ENCODE measurements around the gene PIK3CD.

The PIK3CD gene

DNA sequence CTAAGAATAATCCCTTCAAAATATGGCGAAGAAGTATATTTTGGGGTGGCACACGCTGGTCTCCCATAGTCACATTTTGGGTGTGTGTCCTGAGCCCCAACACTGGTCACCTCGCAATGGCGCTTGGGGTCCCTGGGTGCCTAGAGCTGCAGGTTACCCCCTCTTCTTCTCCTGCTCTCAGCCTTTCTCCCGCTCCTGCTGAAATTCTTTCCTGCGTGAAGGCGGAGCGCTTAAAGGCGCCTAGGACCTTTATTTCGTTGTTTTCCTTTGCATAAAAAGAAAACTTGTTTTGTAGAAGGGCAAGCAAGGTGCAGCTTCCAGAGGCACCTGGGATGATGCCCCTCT, 339 bp upstream of the PIK3CD start:
- Histone ChIP-seq H3K27me3 (ENCODE audit: control insufficient read depth, insufficient read depth, low read length) (peaks cover 27% of the 10 kb centered on the region), H3K36me3 (ENCODE audit: control insufficient read depth, insufficient read depth, low read length) (no peaks in the 10 kb centered on the region), H3K9me3 (ENCODE audit: control insufficient read depth, insufficient read depth, low read length) (no peaks in the 10 kb centered on the region), H3K4me3 (ENCODE audit: low read depth, low read length) (peak overlapping the region; percentile 59), H3K9ac (ENCODE audit: low read depth, low read length) (no peak overlapping the region), H3K4me1 (ENCODE audit: control insufficient read depth, insufficient read depth, low read length) (peaks cover 4% of the 10 kb centered on the region)

DNA sequence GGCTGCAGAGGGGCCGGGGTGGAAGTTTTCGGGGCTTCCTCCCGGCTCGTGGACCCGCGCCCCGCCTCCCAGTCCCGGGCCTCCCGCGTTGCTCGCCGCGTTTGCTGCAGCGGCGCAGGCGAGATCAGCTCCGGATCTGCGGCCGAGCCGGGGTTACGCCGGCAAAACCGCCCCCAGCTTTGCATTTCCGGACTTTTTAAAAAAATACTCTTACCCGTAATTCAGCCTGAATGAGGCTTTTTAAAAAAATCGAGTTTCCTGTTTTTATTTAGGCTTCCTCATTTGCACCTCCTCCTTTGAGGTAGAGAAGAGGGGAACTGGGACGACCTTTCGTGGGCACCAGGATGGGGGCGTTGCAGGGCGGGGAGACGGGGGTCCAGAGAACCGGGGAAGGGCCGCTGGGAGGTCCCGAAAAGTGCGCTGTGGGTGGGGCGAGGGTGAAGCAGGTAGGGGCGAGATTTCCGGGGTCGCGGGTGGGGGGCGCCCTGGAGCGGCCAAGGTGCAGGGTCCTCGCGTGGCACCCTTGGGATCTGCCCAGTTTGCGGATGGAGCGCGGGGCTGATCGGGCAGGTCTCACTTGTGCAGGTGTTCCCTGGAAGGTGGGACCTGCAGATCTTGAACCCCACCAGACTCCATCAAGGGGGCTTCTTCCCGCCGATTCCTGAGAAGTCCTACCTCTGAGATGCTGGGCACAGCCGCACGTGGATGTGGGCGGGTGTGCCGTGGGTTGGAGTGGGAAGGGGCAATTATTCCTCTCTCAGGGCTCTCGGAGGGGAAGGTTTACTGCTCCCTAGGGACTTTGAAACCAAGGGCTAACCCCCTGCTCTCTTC, 1.1 kb downstream of the PIK3CD start:
- Histone ChIP-seq H3K27me3 (ENCODE audit: control insufficient read depth, insufficient read depth, low read length) (peaks cover 27% of the 10 kb centered on the region), H3K9me3 (ENCODE audit: control insufficient read depth, insufficient read depth, low read length) (no peaks in the 10 kb centered on the region), H3K4me1 (ENCODE audit: control insufficient read depth, insufficient read depth, low read length) (peaks cover 6% of the 10 kb centered on the region), H3K4me3 (ENCODE audit: low read depth, low read length) (peak overlapping the region; percentile 59), H3K36me3 (ENCODE audit: control insufficient read depth, insufficient read depth, low read length) (no peaks in the 10 kb centered on the region), H3K9ac (ENCODE audit: low read depth, low read length) (no peak overlapping the region)

DNA sequence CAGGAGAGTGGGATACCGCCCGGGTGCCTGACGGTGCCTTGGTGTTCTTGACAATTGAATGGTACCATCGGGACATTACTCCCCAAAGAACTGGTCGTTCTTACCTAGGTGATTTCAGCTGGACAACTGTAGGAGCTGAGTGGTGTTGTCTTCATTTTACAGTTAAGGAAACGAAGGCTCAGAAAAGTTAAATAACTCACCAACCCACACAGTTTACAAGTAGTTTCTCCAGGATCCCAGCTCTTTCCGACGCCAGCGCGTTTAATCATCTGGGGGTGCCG, 1.6 kb downstream of the PIK3CD start:
- peaks cover 5% of the 10 kb centered on the region for H3K4me1 ChIP-seq (ENCODE audit: control insufficient read depth, insufficient read depth, low read length)
- H3K36me3 ChIP-seq (ENCODE audit: control insufficient read depth, insufficient read depth, low read length): no peaks in the 10 kb centered on the region
- H3K27me3 ChIP-seq (ENCODE audit: control insufficient read depth, insufficient read depth, low read length): peaks cover 27% of the 10 kb centered on the region
- H3K4me3 ChIP-seq (ENCODE audit: low read depth, low read length): peak overlapping the region; percentile 59
- no peaks in the 10 kb centered on the region for H3K9me3 ChIP-seq (ENCODE audit: control insufficient read depth, insufficient read depth, low read length)
- H3K9ac ChIP-seq (ENCODE audit: low read depth, low read length): no peak overlapping the region

DNA sequence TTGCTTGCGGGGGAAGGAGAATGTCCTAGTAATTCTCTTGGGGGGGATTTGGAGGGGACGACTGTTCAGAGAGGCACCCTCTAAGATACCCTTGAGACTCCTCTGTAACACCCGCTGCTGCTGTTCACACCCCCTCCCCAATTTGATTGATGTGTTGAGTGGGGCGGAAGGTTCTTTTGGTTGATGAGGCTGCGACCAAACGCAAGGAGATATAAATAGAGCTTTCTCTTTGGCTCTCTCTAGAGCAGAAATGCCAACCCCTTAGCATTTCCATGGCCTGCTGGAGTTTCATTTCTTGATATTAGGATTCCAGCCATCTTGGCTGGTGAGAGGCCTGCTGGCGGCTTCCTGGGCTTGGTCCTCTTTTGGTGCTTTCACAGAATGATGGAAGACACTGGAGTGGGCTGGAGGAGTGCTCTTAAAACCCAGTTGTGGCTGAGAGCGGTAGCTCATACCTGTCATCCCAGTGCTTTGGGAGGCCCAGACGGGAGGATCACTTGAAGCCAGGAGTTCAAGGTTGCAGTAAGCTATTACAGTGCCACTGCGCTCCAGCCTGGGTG, 2.0 kb downstream of the PIK3CD start:
- H3K36me3 ChIP-seq (ENCODE audit: control insufficient read depth, insufficient read depth, low read length): no peaks in the 10 kb centered on the region
- H3K9me3 ChIP-seq (ENCODE audit: control insufficient read depth, insufficient read depth, low read length): no peaks in the 10 kb centered on the region
- peaks cover 27% of the 10 kb centered on the region for H3K27me3 ChIP-seq (ENCODE audit: control insufficient read depth, insufficient read depth, low read length)
- H3K4me3 ChIP-seq (ENCODE audit: low read depth, low read length): no peak overlapping the region
- H3K4me1 ChIP-seq (ENCODE audit: control insufficient read depth, insufficient read depth, low read length): peaks cover 4% of the 10 kb centered on the region
- no peak overlapping the region for H3K9ac ChIP-seq (ENCODE audit: low read depth, low read length)

DNA sequence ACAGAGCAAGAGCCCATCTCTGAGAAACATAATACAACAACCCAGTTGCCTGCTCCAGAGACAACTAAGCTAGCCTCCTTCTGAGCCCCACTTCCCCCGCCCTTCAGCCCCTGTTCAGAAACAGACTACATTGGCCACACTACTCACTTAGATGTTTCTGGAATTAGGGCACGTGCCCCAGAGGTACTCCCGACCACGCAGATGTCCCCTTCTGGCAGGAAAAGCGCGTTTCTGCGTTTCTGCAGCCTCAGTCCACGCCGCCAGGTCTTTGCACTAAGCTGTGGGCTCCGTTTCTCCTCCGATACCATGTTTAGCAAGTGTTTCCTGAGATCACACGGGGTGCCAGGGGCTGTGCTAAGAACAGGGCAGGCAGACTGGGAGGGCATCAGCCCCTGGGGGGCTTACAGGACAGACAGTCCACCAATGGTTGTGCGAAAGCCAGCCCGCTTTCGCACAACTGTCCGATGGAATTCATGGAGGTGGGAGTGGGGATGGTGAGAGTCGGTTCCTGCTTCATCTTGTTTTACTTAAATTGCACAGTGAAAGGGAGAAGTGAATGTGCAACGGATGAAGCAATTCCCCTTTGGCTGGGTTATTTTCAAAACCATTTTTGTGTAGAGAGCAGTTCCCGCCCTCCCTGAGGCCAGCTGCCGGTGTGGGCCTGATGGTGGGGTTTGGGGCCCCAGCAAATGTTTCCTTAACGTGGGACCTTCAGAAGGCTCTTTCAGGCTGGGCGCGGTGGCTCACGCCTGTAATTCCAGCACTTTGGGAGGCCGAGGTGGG, 2.7 kb downstream of the PIK3CD start:
- H3K4me3 ChIP-seq (ENCODE audit: low read depth, low read length): no peak overlapping the region
- no peaks in the 10 kb centered on the region for H3K9me3 ChIP-seq (ENCODE audit: control insufficient read depth, insufficient read depth, low read length)
- no peaks in the 10 kb centered on the region for H3K36me3 ChIP-seq (ENCODE audit: control insufficient read depth, insufficient read depth, low read length)
- peaks cover 27% of the 10 kb centered on the region for H3K27me3 ChIP-seq (ENCODE audit: control insufficient read depth, insufficient read depth, low read length)
- H3K4me1 ChIP-seq (ENCODE audit: control insufficient read depth, insufficient read depth, low read length): peaks cover 4% of the 10 kb centered on the region
- H3K9ac ChIP-seq (ENCODE audit: low read depth, low read length): no peak overlapping the region

DNA sequence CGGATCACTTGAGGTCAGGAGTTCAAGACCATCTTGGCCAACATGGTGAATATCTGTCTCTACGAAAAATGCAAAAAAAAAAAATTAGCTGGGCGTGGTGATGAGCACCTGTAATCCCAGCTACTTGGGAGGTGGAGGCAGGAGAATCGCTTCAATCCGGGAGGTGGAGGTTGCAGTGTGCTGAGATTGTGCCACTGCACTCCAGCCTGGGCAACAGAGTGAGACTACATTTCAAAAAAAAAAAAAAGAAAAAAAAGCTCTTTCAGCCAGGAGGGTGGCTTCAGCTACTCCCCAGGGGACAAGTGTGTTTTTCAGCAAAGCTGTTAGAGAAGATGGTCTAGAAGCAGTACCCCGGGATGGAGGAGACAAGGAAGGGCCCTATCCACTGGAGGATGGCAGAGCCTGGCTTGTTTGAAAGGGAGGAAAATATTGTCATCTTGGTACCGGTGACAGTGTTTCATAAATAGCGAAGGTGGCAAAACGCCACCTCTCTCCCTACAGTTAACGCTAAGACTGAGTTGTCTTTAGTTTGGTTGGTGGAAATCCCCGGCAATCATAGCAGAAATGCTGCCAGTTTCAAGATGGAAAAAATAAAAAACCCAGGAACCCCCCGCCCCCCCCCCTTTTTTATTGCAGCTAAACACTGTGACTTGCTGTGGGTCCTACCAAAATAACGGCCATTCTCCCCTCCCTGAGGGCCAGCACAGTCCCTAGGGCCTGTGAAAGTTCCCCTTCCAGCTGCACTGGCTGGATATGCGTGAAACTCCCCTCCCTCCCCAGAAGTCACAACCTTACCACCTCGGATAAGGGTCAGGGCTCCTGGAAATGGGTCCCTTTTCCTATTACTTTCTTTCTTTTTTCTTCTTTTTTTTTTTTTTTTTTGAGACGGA, 3.5 kb downstream of the PIK3CD start:
- no peak overlapping the region for H3K9ac ChIP-seq (ENCODE audit: low read depth, low read length)
- H3K36me3 ChIP-seq (ENCODE audit: control insufficient read depth, insufficient read depth, low read length): no peaks in the 10 kb centered on the region
- H3K4me1 ChIP-seq (ENCODE audit: control insufficient read depth, insufficient read depth, low read length): peaks cover 2% of the 10 kb centered on the region
- no peak overlapping the region for H3K4me3 ChIP-seq (ENCODE audit: low read depth, low read length)
- peaks cover 27% of the 10 kb centered on the region for H3K27me3 ChIP-seq (ENCODE audit: control insufficient read depth, insufficient read depth, low read length)
- H3K9me3 ChIP-seq (ENCODE audit: control insufficient read depth, insufficient read depth, low read length): no peaks in the 10 kb centered on the region

DNA sequence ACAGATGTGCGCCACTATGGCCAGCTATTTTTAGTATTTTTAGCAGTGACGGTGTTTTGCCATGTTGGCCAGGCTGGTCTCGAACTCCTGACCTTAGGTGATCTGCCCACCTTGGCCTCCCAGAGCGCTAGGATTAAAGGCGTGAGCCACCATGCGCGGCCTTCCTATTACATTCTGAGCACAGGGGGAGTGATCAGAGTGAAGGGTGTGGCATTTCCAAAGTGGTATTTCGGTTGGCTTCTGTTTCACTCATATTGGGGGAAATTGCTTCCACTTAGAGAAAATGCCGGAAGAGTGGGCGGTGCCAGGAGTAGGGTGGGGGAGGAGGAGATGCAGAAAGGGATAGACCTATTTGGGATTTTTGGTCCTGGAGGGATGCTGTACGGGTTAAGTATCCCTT, 4.3 kb downstream of the PIK3CD start:
- Histone ChIP-seq H3K36me3 (ENCODE audit: control insufficient read depth, insufficient read depth, low read length) (no peaks in the 10 kb centered on the region), H3K9me3 (ENCODE audit: control insufficient read depth, insufficient read depth, low read length) (no peaks in the 10 kb centered on the region), H3K4me1 (ENCODE audit: control insufficient read depth, insufficient read depth, low read length) (peaks cover 2% of the 10 kb centered on the region), H3K9ac (ENCODE audit: low read depth, low read length) (no peak overlapping the region), H3K27me3 (ENCODE audit: control insufficient read depth, insufficient read depth, low read length) (peaks cover 21% of the 10 kb centered on the region), H3K4me3 (ENCODE audit: low read depth, low read length) (no peak overlapping the region)

DNA sequence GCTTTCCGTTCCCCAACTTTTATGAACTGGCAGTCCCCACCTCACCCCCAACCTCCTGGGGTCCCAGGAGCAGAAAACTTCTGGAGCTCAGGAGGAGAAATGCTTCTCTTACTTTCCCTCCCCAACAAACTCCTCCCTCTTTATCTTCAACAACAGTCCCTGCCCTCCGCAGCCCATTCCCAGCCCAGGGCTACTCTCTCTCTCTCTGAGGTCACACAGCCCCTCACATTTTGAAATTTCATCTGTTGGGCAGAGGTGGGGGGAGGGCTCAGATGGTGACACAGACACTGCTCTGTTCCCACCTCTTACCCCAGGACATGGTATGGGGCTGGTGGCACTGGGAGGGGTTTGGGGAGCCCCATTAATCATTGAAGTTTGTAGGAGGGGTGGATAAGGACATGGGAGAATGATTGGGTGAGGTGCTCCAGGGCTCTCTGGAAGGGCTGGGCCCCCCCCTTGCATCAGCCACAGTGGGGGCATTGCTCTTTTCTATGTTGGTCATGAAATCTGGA, 6.0 kb downstream of the PIK3CD start:
- H3K27me3 ChIP-seq (ENCODE audit: control insufficient read depth, insufficient read depth, low read length): peaks cover 15% of the 10 kb centered on the region
- no peak overlapping the region for H3K4me3 ChIP-seq (ENCODE audit: low read depth, low read length)
- H3K9me3 ChIP-seq (ENCODE audit: control insufficient read depth, insufficient read depth, low read length): no peaks in the 10 kb centered on the region
- H3K4me1 ChIP-seq (ENCODE audit: control insufficient read depth, insufficient read depth, low read length): peaks cover 2% of the 10 kb centered on the region
- no peaks in the 10 kb centered on the region for H3K36me3 ChIP-seq (ENCODE audit: control insufficient read depth, insufficient read depth, low read length)
- no peak overlapping the region for H3K9ac ChIP-seq (ENCODE audit: low read depth, low read length)

GRCh38 chr1:9658199-9658598, 6.7 kb downstream of the PIK3CD start:
- Histone ChIP-seq H3K9me3 (ENCODE audit: control insufficient read depth, insufficient read depth, low read length) (no peaks in the 10 kb centered on the region), H3K36me3 (ENCODE audit: control insufficient read depth, insufficient read depth, low read length) (peaks cover 2% of the 10 kb centered on the region), H3K4me1 (ENCODE audit: control insufficient read depth, insufficient read depth, low read length) (peaks cover 2% of the 10 kb centered on the region), H3K9ac (ENCODE audit: low read depth, low read length) (no peak overlapping the region), H3K27me3 (ENCODE audit: control insufficient read depth, insufficient read depth, low read length) (peaks cover 11% of the 10 kb centered on the region), H3K4me3 (ENCODE audit: low read depth, low read length) (no peak overlapping the region)

DNA sequence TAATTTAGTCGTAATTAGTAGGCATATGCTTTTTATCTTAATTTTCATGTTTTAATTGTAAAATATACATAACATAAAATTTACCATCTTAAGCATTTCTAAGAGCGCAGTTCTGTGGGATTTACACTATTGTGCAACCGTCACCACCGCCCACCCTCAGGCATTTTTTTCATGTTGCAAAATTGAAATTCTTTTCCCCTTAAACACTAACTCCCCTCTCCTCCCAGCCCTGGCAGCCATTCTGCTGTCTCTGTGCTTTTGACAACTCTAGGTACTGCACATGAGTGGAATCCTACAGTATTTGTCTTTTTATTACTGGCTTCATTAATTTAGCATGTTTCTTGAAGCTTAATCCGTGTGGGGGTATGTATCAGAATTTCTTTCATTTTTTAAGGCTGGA, 7.8 kb downstream of the PIK3CD start:
- no peaks in the 10 kb centered on the region for H3K9me3 ChIP-seq (ENCODE audit: control insufficient read depth, insufficient read depth, low read length)
- peaks cover 2% of the 10 kb centered on the region for H3K4me1 ChIP-seq (ENCODE audit: control insufficient read depth, insufficient read depth, low read length)
- peaks cover 2% of the 10 kb centered on the region for H3K36me3 ChIP-seq (ENCODE audit: control insufficient read depth, insufficient read depth, low read length)
- H3K4me3 ChIP-seq (ENCODE audit: low read depth, low read length): no peak overlapping the region
- H3K9ac ChIP-seq (ENCODE audit: low read depth, low read length): no peak overlapping the region
- no peaks in the 10 kb centered on the region for H3K27me3 ChIP-seq (ENCODE audit: control insufficient read depth, insufficient read depth, low read length)

DNA sequence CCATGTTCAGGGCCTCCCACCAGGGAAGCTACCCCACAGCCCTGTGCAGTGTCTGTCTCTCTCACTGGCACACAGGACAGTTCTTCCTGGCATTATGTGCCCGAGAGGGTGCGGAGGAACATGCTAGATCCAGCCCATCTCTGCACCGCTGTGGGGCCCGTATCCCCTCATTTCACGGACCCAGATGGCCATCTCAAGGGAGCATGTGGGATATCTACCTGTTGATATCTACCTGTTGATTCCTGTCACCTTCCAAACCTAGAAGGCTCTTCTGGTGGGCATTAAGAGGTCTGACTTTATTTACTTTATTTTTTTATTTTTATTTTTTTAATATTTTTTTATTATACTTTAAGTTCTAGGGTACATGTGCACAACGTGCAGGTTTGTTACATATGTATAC, 11.7 kb downstream of the PIK3CD start:
- H3K27me3 ChIP-seq (ENCODE audit: control insufficient read depth, insufficient read depth, low read length): no peaks in the 10 kb centered on the region
- H3K9ac ChIP-seq (ENCODE audit: low read depth, low read length): no peak overlapping the region
- no peaks in the 10 kb centered on the region for H3K4me1 ChIP-seq (ENCODE audit: control insufficient read depth, insufficient read depth, low read length)
- no peak overlapping the region for H3K4me3 ChIP-seq (ENCODE audit: low read depth, low read length)
- no peaks in the 10 kb centered on the region for H3K9me3 ChIP-seq (ENCODE audit: control insufficient read depth, insufficient read depth, low read length)
- peaks cover 2% of the 10 kb centered on the region for H3K36me3 ChIP-seq (ENCODE audit: control insufficient read depth, insufficient read depth, low read length)

Data from iPS-15b (cell line).